Mucosa of descending colon (tissue), 3 donors: ENCODE measurements around the gene LRRTM4. TPM values are rescaled to one million over a fixed set of nuclear protein-coding genes. Genes with fewer than 3 reads are reported as not detected.

Experiments
- ATAC-seq: fragments of 200-7000 bp; cut with Tn5 transposase; one replicate; pipeline ENCODE4 v1.9.1; 2020; ENCODE audit warnings: mild to moderate bottlenecking, moderate library complexity
- DNase-seq, 3 donors: peaks; one replicate each; pipeline ENCODE4 v3.0.0-alpha.2; 2020
- H3K36me3 ChIP-seq: fragments of 200-600 bp; one replicate; pipeline ENCODE4 v1.8.0; 2021; ENCODE audit warnings: low read depth, mild to moderate bottlenecking
- H3K4me1 ChIP-seq: fragments of 200-600 bp; one replicate; pipeline ENCODE4 v1.8.0; 2021; ENCODE audit warnings: low read depth, mild to moderate bottlenecking
- H3K4me3 ChIP-seq: fragments of 200-600 bp; one replicate; pipeline ENCODE4 v1.8.0; 2021; ENCODE audit warnings: mild to moderate bottlenecking
- H3K9me3 ChIP-seq: fragments of 200-600 bp; one replicate; pipeline ENCODE4 v1.8.0; 2021; ENCODE audit warnings: mild to moderate bottlenecking
- intact Hi-C, 2 donors: fragments of 100-400 bp; cut with DNase I in 1 of 2; cut with micrococcal nuclease in 1 of 2; formaldehyde crosslinking; loops; one replicate each; pipeline versions ENCODE4 v1.11.0 to v1.11.1; 2022; cut with DNase I, micrococcal nuclease
- total RNA-seq, 3 donors: library from RNA; stranded (reverse); fragmentation: NEBNext Ultra II Directional in 2 of 3; extraction: Animal tissue kit (Norgen Biotek cat#: 25700) in 2 of 3; gene quantifications; one replicate each; pipeline versions ENCODE4 v1.2.1 to v1.2.4, GENCODE V29; 2021 to 2023
- TF ChIP-seq, protein P1 (sequence below): fragments of 200-600 bp; IDR thresholded peaks from one replicate; pipeline ENCODE4 v1.8.0; 2022; ENCODE audit warnings: antibody characterized with exemption, mild to moderate bottlenecking
- donor health status: DM: no; HTN: no; CAD: no; lungs with moderate emphysema.
- donor health status: DM: no; HTN: no; CAD: no.
- donor health status: DM: no; HTN: yes; CAD: no.

Gene LRRTM4
- total RNA-seq, 3 donors from 2014 or later: 0.41 to 1.4 TPM; not detected in 1

DNA sequence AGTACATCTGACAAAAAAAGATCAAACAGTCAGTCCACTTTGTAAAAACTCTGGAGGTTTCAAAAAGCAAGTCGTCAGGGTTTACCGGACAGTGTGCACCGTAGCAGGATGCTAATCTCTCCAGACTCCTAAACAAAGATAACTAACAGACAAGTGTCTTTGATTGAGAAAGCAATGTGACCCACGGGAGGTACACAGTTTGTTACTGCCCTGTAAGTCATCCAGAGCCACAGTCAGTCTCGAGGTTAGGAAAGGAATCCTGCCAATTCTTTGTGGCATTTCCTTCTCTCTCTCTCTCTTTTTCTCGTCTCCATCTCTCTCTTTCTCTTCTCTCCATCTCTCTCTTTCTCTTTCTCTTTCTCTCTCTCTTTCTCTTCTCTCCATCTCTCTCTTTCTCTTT is 42.8 kb downstream of the LRRTM4 start:
- H3K36me3 ChIP-seq: no peaks in the 10 kb centered on the region
- TF ChIP-seq, protein P1, sequence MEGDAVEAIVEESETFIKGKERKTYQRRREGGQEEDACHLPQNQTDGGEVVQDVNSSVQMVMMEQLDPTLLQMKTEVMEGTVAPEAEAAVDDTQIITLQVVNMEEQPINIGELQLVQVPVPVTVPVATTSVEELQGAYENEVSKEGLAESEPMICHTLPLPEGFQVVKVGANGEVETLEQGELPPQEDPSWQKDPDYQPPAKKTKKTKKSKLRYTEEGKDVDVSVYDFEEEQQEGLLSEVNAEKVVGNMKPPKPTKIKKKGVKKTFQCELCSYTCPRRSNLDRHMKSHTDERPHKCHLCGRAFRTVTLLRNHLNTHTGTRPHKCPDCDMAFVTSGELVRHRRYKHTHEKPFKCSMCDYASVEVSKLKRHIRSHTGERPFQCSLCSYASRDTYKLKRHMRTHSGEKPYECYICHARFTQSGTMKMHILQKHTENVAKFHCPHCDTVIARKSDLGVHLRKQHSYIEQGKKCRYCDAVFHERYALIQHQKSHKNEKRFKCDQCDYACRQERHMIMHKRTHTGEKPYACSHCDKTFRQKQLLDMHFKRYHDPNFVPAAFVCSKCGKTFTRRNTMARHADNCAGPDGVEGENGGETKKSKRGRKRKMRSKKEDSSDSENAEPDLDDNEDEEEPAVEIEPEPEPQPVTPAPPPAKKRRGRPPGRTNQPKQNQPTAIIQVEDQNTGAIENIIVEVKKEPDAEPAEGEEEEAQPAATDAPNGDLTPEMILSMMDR: no peak
- ATAC-seq (no peak), DNase-seq (no peak)
- H3K4me1 ChIP-seq: no peaks in the 10 kb centered on the region
- intact Hi-C loops: no loop called here
- H3K9me3 ChIP-seq: no peaks in the 10 kb centered on the region
- no peak overlapping the region for H3K4me3 ChIP-seq

DNA sequence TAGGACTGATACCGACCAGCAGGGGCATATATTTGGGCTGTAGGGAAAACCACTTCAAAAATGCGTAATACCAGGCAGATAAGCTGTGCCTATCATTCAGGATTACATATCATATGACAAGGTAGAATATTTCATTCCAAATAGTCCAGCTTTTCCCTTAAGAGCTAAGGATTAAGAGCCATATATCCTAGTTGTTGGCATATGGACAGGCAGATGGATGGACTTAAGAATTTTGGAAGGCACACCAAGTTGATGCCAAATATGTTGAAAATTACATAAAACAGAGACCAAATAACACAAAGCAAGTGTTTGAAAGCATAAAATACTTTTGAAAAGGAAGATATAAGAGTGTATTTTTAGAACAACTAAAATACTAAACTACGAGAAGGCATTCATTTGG is 52.1 kb downstream of the LRRTM4 start:
- TF ChIP-seq, protein P1: no peak
- H3K4me3 ChIP-seq: no peak overlapping the region
- H3K36me3 ChIP-seq: no peaks in the 10 kb centered on the region
- DNase-seq (no peak), ATAC-seq (no peak)
- intact Hi-C loops: no loop called here
- no peaks in the 10 kb centered on the region for H3K4me1 ChIP-seq
- H3K9me3 ChIP-seq: no peaks in the 10 kb centered on the region

DNA sequence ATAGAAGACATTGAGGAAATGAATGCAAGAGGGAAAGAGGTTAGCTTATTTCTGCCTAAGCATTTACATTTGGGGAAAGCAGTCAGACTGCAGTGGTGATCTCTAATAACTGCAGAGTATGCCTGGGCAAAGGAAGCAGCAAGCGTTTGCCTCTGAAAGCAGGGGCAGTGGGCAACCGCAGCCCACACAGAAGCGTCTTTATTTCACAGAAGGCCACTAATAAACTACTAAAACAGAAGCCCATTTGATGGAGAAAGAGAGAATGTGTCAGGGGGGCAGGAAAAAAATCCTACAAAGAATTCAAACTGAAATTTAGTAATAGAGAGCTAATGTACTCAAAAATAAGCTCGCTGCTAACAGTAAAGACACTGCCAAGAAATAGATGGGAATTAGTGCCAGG is 53.1 kb downstream of the LRRTM4 start:
- DNase-seq (no peak), ATAC-seq (no peak)
- H3K4me1 ChIP-seq: no peaks in the 10 kb centered on the region
- intact Hi-C loops: no loop called here
- H3K36me3 ChIP-seq: no peaks in the 10 kb centered on the region
- H3K9me3 ChIP-seq: no peaks in the 10 kb centered on the region
- TF ChIP-seq, protein P1: no peak
- no peak overlapping the region for H3K4me3 ChIP-seq

DNA sequence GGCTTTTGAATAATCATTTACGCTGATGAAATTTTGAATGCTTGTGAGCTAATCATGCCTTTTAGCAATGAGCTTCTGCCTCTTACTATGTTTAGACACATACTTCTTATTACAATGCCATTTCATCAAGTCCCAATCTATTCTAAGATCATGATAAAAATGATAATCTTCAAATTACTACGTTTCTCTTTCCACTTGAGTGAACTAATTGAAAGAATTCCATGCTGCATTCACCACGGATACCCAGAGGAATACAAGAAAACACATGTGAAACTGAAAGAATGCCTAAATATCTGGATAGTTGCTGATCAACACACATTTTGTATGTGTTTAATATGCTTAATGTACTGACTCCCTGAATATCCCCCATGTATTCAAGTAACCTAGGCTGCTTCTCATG is 62.3 kb downstream of the LRRTM4 start:
- intact Hi-C loops: no loop called here
- Histone ChIP-seq H3K9me3 (no peaks in the 10 kb centered on the region), H3K4me1 (no peaks in the 10 kb centered on the region), H3K36me3 (no peaks in the 10 kb centered on the region), H3K4me3 (no peak overlapping the region)
- no peak for DNase-seq
- ATAC-seq: no peak
- TF ChIP-seq, protein P1: no peak

DNA sequence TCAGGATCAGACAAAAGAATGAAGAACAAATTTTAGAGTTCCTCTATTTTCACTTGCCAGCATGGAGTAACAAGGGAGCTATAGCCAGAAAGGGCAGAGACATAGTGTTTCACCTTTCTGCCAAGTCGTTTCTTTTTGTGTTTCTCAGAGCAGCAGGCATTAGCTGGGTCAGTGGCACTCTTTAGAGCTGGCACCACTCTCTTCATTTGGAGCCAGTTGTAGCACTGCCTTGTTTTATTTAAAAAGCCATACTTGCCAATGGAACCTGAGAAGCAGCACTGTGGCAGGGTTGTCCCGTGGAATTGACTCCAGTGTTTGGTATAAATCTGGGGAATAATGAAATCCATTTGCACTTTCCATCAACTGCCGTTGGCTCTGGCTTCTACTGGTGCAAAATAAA is 64.0 kb downstream of the LRRTM4 start:
- intact Hi-C loops: no loop called here
- no peaks in the 10 kb centered on the region for H3K4me1 ChIP-seq
- H3K36me3 ChIP-seq: no peaks in the 10 kb centered on the region
- TF ChIP-seq, protein P1: no peak
- no peak for ATAC-seq
- no peaks in the 10 kb centered on the region for H3K9me3 ChIP-seq
- no peak for DNase-seq
- no peak overlapping the region for H3K4me3 ChIP-seq

DNA sequence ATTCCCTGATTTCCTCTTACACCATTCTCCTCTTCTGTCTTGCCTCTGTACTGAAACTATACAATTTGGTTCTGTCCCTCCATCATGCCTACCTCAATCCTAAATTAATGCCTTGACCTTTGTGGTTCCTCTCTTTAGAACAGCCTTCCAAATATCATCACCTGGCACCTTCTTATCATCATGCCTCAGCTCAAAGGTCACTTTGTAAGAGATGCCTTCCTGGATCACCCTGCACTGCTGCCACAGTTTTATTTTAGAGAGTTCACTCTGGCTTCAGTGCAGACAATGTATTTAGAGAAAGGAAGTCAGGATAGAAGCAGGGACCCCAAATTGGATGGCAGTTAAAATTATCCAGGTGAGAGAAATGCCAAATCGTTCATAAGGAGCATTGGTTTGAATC is 64.5 kb downstream of the LRRTM4 start:
- intact Hi-C loops: no loop called here
- Histone ChIP-seq H3K4me3 (no peak overlapping the region), H3K36me3 (no peaks in the 10 kb centered on the region), H3K9me3 (no peaks in the 10 kb centered on the region), H3K4me1 (no peaks in the 10 kb centered on the region)
- DNase-seq: no peak
- no peak for ATAC-seq
- TF ChIP-seq, protein P1: no peak
